IPS-18c (cell line): ENCODE measurements around the gene PC.
"Not testable (repeated sequence)": the region's sequence is repeated elsewhere in the genome, so short reads cannot be mapped to it uniquely, and the experiment has no call there.

Experiments used
- H3K4me3 ChIP-seq: 2 replicates; pipeline ENCODE4 v1.7.0; 2013; ENCODE audit warnings: low read depth, mild to moderate bottlenecking, low read length, moderate library complexity; ENCODE audit not compliant: insufficient read depth
- H3K9me3 ChIP-seq: one replicate; pipeline ENCODE4 v1.6.1; 2013; ENCODE audit warnings: mild to moderate bottlenecking, low read length, moderate library complexity; ENCODE audit not compliant: control insufficient read depth, insufficient read depth

Gene PC

GRCh38 chr11:66967670-66968425 lies 9.7 kb upstream of the PC start:
- peaks cover 4% of the 10 kb centered on the region for H3K9me3 ChIP-seq
- H3K4me3 ChIP-seq = no peak overlapping the region

DNA sequence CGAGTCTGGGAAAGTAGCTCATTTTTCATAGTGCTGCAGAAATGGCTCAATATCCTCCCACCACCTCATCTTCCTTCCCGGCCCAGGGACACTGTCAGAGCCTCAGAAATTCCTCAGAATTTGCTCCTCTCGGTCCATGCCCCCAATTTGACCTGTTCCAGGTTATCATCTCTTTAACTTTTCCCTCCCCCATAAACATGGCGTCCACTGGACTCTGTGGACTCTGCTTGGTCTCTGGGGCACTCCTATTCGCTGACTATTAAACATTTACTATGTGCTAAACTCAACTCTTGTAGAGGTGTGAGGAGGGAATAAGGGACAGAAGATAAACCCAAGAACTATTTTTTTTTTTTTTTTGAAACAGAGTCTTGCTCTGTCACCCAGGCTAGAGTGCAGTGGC lies 8.2 kb upstream of the PC start:
- H3K4me3 ChIP-seq = no peak overlapping the region
- peaks cover 4% of the 10 kb centered on the region for H3K9me3 ChIP-seq

DNA sequence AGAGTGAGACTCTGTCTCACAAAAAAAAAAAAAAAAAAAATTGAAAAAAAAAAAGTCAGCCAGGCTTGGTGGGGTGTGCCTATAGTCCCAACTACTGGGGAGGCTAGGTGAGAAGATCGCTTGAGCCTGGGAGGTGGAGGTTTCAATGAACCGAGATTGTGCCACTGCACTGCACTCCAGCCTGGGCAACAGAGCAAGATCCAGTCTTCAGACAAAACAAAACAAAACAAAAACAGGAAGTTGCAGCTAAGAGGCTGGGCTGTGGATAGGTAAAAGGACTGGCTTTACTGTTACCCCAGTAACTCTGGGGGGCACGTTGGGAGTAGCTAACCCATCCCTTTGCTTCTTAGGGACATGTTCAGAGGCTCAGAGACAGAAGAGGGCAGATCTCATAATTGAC lies 6.3 kb upstream of the PC start:
- no peaks in the 10 kb centered on the region for H3K9me3 ChIP-seq

DNA sequence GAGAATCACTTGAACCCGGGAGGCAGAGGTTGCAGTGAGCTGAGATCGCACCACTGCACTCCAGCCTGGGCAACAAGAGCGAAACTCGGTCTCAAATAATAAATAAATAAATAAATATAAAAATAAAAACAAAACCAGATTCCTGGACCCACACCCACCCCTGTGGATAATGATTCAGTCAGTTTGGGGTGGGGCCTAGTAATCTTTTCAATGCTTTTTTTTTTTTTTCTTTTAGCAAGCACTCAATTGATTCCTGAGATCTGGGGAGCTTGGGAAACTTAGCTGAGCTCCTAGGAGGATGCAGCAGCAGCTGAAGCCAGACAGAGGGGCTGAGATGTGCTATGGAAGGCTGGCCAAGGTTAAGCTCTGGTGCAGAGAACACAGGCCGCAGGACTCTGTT lies 4.6 kb upstream of the PC start:
- no peaks in the 10 kb centered on the region for H3K9me3 ChIP-seq
- H3K4me3 ChIP-seq = no peak overlapping the region

More for the DNA sequence above, 6.3 kb upstream of the PC start:
- no peak overlapping the region for H3K4me3 ChIP-seq

GRCh38 chr11:66962247-66962646 lies 4.1 kb upstream of the PC start:
- H3K9me3 ChIP-seq = no peaks in the 10 kb centered on the region
- no peak overlapping the region for H3K4me3 ChIP-seq

GRCh38 chr11:66961691-66962213 lies 3.6 kb upstream of the PC start:
- not testable (repeated sequence) for H3K4me3 ChIP-seq, H3K9me3 ChIP-seq

DNA sequence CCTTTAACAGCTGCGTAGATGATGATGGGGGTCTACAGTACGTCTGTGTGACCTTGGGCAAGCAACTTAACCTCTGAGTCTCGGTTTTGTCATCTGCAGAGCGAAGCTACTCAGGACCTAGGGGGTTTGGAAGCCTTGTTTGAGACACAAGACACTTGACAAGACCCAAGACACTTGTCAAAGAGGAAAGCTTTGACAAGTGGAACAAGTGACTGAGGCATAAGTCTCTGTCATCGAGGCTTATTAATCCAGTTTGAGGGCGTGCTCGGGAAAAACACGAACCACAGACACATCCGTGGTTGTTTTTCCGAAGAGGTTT lies 732 bp upstream of the PC start:
- Histone ChIP-seq H3K4me3 (peak overlapping the region; percentile 29), H3K9me3 (no peaks in the 10 kb centered on the region)

DNA sequence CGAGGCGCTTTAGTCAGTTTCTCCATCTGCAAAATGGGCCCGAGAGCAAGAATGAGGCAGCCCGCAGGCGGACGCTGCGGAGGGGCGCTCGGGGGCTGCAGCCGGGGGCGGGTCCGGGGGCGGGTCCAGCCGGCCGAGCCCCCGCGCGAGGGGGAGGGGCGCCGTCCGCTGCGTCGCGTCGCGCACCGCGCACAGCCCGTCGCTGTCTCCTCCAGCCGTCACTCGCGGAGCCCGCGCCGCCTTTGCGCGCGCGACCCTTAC lies 282 bp downstream of the PC start:
- peak overlapping the region; percentile 83 for H3K4me3 ChIP-seq
- H3K9me3 ChIP-seq = no peaks in the 10 kb centered on the region

- H3K9me3 ChIP-seq = no peaks in the 10 kb centered on the region
- H3K4me3 ChIP-seq = no peak overlapping the region
Observed at GRCh38 chr11:66956689-66957290, 1.4 kb downstream of the PC start.

DNA sequence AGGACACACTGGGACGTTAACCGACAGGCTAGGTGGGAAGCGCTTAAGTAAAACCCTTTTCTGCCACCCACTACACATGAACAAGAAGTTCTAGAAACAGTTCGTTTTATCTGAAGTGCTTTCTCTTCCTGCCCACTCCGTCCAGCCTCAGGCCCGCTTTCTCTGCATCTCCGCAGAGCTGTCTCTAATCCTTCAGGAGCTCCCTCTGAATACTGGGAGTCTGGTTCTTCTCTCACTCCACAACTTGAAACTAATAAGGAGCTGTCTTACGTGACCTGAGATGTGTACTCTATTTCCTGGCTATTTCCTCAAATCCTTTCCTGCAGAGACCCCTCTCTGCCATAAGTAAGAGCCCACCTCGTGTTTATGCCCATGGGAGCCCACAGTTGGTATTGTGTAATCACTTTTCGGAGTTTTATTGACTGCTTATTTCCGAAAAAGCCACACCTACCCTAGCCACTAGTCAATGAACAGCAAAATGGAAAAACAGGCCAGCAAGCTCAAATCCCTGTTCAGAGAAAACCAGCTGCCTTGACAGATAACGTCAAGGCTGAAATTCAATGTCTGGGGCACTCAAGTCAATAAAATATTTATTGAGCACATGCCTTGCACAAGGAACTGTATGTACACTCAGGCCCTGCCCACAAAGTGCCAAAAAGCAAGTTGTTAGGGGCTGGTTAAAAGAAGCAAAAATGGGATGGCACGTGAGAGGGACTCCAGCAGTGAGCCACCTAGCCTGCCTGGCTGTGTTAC lies 4.9 kb downstream of the PC start:
- no peaks in the 10 kb centered on the region for H3K9me3 ChIP-seq
- no peak overlapping the region for H3K4me3 ChIP-seq

- no peak overlapping the region for H3K4me3 ChIP-seq
Observed at GRCh38 chr11:66951927-66952337, 6.3 kb downstream of the PC start.

GRCh38 chr11:66951135-66951534 lies 7.0 kb downstream of the PC start:
- Histone ChIP-seq H3K9me3 (no peaks in the 10 kb centered on the region), H3K4me3 (no peak overlapping the region)

More at GRCh38 chr11:66951927-66952337, 6.3 kb downstream of the PC start:
- no peaks in the 10 kb centered on the region for H3K9me3 ChIP-seq

GRCh38 chr11:66950112-66950535 lies 8.1 kb downstream of the PC start:
- Histone ChIP-seq H3K4me3 (no peak overlapping the region), H3K9me3 (no peaks in the 10 kb centered on the region)

DNA sequence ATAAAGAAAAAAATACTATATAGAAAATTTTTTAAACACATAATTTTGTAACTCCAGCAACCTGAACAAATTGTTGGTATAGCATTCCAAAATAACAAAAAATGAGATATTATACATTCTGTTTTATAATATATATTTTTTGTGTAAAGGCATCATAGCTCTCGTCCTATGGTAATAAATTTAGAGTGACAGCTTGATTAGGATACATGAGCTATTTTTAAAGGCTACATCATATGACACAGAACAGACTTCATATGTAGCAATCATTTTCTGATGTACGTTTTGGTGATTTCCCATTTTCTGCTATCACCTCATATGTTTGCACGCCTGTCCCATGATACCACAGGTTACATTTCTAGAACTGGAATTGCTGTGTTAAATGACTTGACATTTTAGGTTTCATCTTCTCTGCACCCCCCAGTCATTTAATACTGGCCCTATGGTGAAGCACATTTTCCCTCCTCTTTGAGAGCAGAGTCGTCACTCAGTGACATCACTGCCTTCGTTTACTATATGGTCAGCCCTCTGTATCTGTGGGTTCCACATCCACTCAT lies 19.5 kb downstream of the PC start:
- no peaks in the 10 kb centered on the region for H3K9me3 ChIP-seq
- no peak overlapping the region for H3K4me3 ChIP-seq

GRCh38 chr11:66937193-66937733 lies 20.9 kb downstream of the PC start:
- H3K9me3 ChIP-seq = no peaks in the 10 kb centered on the region
- no peak overlapping the region for H3K4me3 ChIP-seq

DNA sequence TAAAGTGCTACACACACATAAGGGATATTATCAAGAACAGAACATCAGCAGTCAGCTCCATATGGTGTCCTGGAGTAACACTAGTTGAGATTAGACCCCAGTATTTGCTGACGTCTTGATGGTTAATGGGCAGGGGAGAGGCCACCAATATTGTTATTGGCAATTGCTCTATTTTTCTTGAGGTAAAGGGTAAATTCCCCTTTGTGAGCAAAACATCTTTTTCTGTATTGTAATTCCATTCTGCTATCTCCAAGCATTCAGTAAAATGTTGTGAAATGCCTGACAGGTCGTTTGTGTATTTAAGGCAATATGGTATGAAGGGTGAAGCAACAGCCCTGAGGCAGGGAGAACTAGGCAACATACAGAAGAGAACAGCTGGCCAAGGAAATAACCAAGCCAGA lies 21.9 kb downstream of the PC start:
- H3K4me3 ChIP-seq = no peak overlapping the region
- no peaks in the 10 kb centered on the region for H3K9me3 ChIP-seq

GRCh38 chr11:66934950-66935779 lies 23.0 kb downstream of the PC start:
- Histone ChIP-seq H3K9me3 (no peaks in the 10 kb centered on the region), H3K4me3 (no peak overlapping the region)
